H7 (cell line): ENCODE measurements around the gene TBC1D14. TPM values are rescaled to one million over a fixed set of nuclear protein-coding genes. Genes with fewer than 3 reads are reported as not detected.

Source experiments
- DNase-seq: peaks from one replicate; pipeline ENCODE4 v3.0.0; 2012
- H3K27me3 ChIP-seq: 2 replicates; pipeline ENCODE4 v1.6.0; 2011; ENCODE audit warnings: mild to moderate bottlenecking, low read length; ENCODE audit not compliant: control insufficient read depth, insufficient read depth
- H3K36me3 ChIP-seq: replicated peaks from 2 replicates; pipeline ENCODE4 v1.5.1; 2011; ENCODE audit warnings: low read length; ENCODE audit not compliant: control insufficient read depth, insufficient read depth
- H3K4me3 ChIP-seq: 2 replicates; pipeline ENCODE4 v1.5.1; 2011; ENCODE audit warnings: low read depth, mild to moderate bottlenecking, control low read depth, low read length, moderate library complexity; ENCODE audit not compliant: insufficient read depth
- total RNA-seq: library from RNA; depleted of rRNA; stranded (reverse); fragments of >200 nt; shearing (Covaris generic); gene quantifications from 2 replicates; pipeline ENCODE4 v1.2.3, GENCODE V29; 2014

Gene TBC1D14
- total RNA-seq, 1 experiment from 2014 or later, result 55.8 TPM

DNA sequence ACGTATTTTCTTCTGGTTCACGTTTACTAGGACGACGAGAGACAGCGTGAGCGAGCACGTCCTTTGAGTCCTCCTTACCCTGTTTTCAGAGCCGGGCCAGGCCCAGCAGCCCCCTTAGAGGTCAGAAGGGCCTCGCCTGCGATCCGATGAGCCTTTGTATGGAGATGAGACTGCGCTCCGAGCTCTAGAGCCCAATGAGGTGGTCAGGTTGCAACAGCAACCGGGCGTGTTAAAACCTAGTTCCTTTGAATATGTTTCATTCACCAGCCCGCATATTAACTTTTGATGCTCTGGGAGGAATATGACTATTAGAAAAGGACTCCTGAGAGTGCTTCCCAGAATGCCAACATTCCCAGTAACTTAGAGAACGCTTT is 77.9 kb downstream of the TBC1D14 start:
- Histone ChIP-seq H3K36me3 (peaks cover 2% of the 10 kb centered on the region; the same call in 1 of the 2 replicates), H3K4me3 (peak overlapping the region; percentile 91), H3K27me3 (no peaks in the 10 kb centered on the region)
- DNase-seq, result peak; percentile 68

DNA sequence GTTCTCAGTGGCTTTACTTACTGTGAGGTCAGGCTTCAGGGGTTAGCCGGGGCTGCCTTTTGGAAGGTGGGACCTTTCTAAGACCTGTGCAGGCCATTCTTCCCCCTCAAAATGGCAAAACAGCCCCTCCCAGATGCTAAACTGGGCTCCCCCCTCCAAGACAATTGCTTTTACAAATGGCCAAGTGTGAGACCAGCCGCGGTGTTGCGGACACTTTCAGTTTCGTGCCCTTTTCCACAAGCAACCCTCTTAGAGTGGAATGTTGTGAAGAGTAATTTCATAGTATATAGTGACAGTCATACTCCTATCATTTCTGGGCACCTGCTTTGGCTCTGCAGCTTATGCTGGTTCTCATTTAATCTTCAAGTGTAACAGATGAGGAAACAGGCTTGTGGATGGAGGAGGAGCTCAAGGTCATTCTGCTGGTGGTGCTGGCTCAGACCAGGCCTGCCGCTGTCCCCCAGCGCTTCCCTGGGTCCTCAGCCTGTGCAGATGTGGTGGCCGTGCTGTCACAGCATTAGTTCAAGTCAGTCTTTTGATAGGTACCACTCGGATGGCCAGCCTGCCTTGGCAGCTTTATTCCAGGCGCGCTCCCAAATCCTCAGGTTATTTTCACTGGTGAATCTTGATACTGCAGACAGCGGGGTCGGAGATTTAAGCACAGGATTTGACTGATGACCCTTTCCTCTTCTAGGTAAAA is 78.5 kb downstream of the TBC1D14 start:
- no peaks in the 10 kb centered on the region for H3K27me3 ChIP-seq
- no peak for DNase-seq
- peaks cover 2% of the 10 kb centered on the region; the same call in 1 of the 2 replicates for H3K36me3 ChIP-seq
- H3K4me3 ChIP-seq, result peak overlapping the region; percentile 91

DNA sequence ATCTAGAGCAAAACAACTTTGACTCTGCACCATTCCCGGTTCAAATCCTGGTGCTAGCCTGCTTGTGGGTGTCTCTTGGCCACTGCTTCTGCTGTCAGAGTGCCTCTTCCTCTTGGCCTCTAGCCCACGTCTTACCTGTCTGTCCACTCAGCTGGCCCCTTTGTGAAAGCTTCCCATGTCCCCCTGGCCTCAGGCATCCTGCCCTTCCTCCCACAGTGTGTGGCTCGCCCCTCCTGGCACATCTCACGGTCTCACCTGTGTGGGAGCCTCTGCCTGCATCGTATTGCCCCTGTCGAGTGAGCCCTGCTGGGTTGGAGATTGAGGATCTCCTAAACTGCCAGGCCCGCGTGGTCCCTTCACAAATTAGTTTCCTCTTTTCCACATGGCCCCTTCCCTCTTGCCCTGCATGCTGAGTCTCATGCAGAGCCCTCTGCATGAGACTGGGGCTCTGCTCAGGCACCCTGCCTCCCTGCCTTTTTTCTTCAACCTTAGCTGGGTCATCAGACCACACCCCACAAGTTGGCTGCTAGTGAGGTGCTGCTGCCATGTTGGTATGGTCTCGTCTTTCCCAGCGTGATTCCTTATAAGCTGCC is 79.8 kb downstream of the TBC1D14 start:
- Histone ChIP-seq H3K4me3 (no peak overlapping the region), H3K36me3 (peaks cover 2% of the 10 kb centered on the region; the same call in 1 of the 2 replicates), H3K27me3 (no peaks in the 10 kb centered on the region)
- no peak for DNase-seq

DNA sequence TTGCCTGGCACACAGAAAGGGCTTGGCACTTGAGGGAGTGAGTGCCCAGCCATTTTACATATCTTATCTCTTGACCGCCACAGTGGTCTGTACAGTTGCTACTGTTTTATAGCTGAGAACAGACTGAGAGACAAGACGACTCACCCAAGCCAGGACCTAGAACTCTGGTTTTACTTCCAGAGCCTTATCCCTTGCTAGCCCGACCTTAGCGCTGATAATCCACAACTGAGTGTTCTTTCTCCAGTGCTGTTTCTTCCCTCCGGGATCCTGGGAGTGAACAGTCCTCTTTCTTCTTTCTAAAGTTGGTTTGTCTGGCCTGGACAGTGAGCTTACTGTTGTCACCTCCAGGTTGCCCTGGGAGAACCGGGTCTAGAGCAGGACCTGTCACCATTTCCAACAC is 81.0 kb downstream of the TBC1D14 start:
- H3K36me3 ChIP-seq, result peaks cover 4% of the 10 kb centered on the region
- DNase-seq, result no peak
- no peak overlapping the region for H3K4me3 ChIP-seq
- H3K27me3 ChIP-seq, result no peaks in the 10 kb centered on the region

DNA sequence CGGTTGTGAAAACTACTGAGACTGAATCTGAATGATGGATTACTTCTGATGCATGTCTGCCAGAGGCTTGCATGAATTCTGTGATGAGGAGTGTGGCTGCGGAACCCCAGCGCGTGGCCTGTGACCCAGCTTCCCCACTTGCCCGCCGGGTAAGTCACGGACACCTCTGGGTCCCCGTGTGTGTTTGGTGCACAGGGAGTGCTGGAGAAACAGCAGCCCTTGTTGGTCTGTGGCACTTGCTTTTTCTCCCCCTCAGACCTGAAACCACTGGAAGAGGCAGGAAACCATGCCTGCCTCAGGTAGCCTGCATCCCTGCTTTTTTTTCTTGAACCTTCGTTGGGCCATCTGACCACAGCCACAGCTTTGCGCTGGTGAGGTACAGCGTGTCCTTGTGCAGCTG is 81.6 kb downstream of the TBC1D14 start:
- Histone ChIP-seq H3K27me3 (no peaks in the 10 kb centered on the region), H3K4me3 (no peak overlapping the region), H3K36me3 (peaks cover 6% of the 10 kb centered on the region)
- no peak for DNase-seq

DNA sequence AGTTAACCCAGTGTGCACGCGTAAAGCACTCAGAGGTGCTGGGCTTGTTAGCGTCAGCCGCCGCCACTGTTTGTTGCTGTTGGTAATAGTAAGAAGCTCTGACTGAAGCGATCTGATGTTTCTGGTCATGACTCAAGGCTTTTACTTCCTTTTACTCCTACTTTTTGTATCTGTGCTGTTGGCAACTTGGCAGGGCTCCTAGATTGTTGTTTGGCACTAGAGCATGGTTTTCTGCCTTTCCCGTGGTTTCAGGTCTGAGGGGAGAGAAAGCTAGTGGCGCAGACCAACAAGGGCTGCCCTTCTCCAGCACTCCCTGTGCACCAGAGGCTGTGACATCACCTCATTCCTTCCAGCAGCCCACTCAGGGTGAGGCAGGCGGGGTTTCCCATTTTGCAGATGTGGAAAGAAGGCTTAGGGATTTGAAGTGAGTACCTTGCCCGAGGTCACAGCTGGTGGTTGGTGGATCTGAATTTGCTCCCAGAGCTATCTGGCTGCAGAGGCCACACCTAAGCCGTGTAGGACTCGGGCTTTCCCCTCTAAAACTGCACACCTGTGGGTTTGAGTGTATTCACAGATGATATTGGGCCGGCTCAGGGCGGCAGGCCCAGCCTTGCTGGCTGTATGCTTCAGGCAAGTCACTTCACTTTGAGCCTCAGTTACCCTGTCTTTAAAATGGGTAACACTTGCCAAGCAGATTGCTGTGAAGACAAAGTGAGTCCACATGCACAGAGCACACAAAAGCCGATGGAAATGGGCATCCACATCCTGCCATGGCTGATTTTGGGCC is 82.3 kb downstream of the TBC1D14 start:
- H3K27me3 ChIP-seq, result no peaks in the 10 kb centered on the region
- DNase-seq, result peak; percentile 29
- H3K4me3 ChIP-seq, result no peak overlapping the region
- H3K36me3 ChIP-seq, result peaks cover 8% of the 10 kb centered on the region

DNA sequence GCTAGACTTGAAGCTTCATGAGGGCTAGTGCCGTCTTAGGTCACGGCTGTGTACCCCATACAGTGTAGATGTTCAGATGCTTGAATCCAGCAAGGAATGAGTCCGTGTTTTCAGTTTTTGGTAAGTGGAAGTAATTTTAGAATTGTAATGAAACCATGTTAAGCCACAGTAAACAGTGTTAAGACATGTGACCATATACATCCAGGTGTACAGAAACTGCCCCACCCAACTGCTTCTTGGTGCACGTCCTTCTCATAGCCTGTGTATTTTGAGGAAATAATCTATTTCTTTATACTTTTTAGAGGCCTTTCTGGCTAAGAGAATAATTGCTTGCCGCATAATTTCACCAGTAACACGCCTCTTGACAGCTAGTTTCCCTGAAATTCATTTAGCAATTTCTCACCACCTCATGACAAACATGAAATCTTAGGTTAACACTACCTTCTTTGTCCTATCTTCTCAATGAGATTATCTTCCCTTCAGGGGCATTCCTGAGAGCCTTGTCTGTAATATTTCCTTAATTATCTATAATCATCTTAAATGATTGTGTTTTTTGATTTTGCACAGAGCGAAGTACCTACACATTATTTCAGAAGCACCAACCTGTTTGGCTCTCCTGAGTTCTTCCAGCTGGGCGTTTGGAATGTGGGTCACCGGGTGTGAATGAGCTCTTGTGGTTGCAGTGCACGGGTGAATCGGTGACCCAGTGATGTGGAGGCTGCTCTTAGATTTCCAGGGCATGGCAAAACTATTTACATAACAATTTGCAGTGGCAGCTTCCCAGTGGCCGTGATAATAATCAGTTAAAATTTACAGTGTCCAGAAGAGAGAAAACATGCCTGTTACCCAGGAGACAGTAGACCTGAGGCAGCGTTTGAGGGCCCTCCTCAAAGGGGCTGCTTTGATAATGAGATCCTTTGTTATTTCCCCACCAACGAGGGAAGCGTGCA is 83.4 kb downstream of the TBC1D14 start:
- peaks cover 9% of the 10 kb centered on the region for H3K36me3 ChIP-seq
- peak; percentile 19 for DNase-seq
- H3K4me3 ChIP-seq, result no peak overlapping the region
- H3K27me3 ChIP-seq, result no peaks in the 10 kb centered on the region

DNA sequence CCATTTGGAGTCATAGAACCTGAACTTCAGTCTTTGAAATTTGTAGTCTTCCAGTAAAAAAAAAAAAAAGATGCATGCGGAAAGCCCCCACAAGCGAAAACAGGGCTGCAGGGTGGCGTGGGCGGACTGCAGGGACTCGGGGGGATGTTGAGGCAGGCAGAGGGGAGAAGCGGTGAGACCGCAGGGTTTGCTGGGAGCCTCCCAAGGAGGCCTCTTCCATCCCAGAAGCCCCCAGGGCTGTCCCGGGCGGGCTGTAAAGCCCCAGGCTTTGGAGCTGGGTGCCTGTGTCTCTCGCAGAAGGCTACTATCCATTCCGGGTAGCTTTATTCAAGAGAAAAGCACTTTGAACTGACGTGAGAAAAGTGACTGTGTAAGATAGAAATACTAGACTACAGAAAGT is 86.9 kb downstream of the TBC1D14 start:
- DNase-seq, result no peak
- Histone ChIP-seq H3K4me3 (no peak overlapping the region), H3K36me3 (peaks cover 31% of the 10 kb centered on the region), H3K27me3 (no peaks in the 10 kb centered on the region)

DNA sequence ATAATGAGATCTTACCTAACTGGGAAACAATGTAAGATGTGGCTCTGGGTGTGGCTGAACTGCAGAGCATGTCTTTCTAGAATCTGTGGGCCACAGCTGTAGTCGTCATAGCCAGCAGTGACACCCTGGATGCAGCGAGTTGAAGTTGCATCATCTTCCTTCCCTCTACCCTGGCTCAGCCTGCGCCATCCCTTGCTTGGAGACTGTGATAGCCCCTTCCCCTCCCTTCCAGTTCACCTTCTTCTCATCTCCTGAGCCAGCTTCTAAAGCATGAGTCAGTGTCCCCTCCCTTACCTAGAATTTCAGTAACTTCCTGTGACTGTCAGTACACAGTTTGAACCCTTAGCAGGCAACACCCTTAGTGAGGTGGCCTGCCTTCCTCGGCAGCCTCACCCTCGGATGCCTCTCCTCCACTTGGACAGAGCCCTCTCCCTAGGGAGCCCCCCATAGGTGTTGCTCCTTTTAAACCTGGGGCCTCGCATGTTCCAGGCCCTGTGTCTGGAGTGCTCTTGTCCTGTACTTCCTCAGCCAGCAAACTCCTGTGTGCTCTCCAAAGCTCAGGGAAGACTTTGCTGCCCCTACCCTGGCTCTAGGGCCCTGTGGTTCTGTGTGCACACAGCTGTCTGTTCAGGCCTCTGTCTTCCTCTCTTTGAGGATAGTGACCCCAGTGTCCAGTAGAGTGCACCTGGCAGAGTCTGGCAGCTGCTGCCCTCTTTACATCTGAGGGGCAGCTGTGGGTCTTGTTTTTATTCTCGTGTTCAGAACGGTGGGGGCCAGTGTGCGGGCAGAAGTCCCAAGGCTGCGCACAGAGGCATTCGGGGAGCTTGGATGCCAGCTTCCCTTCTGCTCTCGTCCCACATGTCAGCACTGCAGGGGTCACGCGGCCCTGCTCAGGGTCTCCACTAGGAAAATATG is 89.8 kb downstream of the TBC1D14 start:
- peak; percentile 13 for DNase-seq

DNA sequence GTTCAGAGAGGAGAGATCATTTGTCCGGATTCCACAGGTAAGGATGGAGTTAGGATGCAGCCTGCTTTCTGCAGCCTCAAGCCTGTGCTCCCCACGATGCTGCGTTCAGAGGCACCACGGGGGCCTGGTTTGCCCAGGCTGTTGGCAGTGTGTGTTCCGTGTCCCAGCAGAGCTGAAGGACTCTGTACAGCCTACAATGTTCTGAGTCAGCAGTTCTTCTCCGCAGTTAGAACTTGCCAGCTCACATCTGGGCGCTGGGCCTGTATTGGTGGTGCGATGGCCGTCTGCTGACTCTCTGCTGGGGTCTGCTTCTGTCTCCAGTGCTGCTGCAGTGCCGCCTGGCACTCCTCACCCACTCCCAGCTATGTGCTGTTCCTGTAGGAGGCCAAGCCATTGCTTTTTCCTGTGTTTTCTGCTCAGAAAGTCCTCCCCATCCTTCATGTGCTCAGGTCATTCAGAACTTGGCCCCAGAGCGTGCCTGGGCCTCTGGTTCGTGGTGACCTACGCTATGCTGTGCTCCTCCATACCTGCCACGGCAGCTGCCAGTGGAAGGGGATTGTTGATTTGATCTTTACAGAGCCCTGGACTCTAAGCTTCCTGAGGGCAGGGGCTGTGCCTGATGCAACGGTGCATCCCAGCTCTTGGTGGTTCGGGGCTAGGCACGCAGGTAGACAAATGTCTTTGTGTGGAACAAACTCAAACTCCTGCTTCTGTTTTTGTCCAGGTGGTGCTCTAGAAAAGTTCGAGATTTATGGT is 91.0 kb downstream of the TBC1D14 start:
- DNase-seq, result peak; percentile 13
- no peaks in the 10 kb centered on the region for H3K27me3 ChIP-seq

More for the DNA sequence above, 89.8 kb downstream of the TBC1D14 start:
- Histone ChIP-seq H3K4me3 (no peak overlapping the region), H3K27me3 (no peaks in the 10 kb centered on the region), H3K36me3 (peaks cover 38% of the 10 kb centered on the region)

DNA sequence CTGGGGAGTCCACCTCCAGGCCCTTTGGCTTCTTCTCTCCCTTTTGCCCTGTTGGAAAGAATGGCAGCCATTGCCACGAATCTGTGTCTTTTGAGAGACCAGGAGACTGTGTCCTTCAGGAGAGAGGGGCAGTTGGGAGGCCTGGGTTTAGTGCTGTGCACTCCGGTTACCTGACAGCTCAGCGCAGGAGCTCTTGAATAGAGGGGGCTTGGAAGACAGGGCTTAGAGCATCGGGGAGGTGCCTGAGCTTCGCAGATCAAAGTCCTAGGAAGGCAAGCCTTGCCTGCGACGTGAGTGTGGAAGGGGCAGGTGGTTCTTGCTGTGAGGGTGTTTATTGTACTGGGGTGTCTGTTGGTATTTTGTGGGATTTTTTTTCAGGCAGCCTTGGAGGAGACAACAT is 91.6 kb downstream of the TBC1D14 start:
- Histone ChIP-seq H3K4me3 (no peak overlapping the region), H3K36me3 (peaks cover 33% of the 10 kb centered on the region), H3K27me3 (no peaks in the 10 kb centered on the region)
- DNase-seq, result peak; percentile 10

More for the DNA sequence above, 91.0 kb downstream of the TBC1D14 start:
- H3K36me3 ChIP-seq, result peaks cover 36% of the 10 kb centered on the region
- no peak overlapping the region for H3K4me3 ChIP-seq

DNA sequence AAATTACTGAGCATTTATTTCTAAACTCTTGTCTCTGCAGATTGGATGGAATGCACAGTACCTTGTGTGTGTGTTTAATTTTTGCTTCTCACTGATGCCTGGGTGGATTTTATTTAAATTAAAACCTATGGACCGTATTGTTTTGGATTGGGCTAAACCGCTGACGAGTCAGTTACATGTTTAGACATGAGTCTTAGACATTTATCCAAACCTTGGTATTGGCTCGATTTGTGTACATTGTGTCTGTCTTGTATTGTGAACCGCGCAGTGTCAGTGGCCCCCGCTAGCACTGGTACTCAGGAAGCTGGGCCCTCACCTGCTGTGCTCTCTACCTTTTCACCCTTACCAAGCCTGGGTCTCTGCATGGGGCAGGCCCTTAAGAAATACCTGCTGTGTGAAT is 92.7 kb downstream of the TBC1D14 start:
- DNase-seq, result peak; percentile 8
- Histone ChIP-seq H3K36me3 (peaks cover 30% of the 10 kb centered on the region), H3K27me3 (no peaks in the 10 kb centered on the region), H3K4me3 (no peak overlapping the region)
